Omental fat pad (tissue), 4 donors: ENCODE data around the gene KBTBD4. TPM values are rescaled to one million over a fixed set of nuclear protein-coding genes. Genes with fewer than 3 reads are reported as not detected.
"Not testable (repeated sequence)": the region's sequence is repeated elsewhere in the genome, so short reads cannot be mapped to it uniquely, and the experiment has no call there.

Experiments
- ATAC-seq: fragments of 150-250 bp; one replicate; pipeline ENCODE4 v1.9.1; 2016; ENCODE audit warnings: mild to moderate bottlenecking, moderate library complexity; ENCODE audit not compliant: low FRiP score
- DNase-seq: peaks from one replicate; pipeline ENCODE4 v3.0.0-alpha.2; 2019; ENCODE audit warnings: low spot score
- small RNA-seq: library from RNA; depleted of rRNA; stranded (forward); fragments of <200 nt; gene quantifications from one replicate; pipeline ENCODE3, GENCODE V24; 2016
- total RNA-seq, 4 donors: library from RNA; depleted of rRNA; stranded (reverse); fragments of >200 nt; gene quantifications; one replicate each; pipeline ENCODE4 v1.1.0, GENCODE V29; 2016
- TF ChIP-seq, protein P1 (sequence below), 3 donors: fragments of 450-650 bp; IDR thresholded peaks; one replicate each; pipeline ENCODE4 v1.5.1; 2016 to 2017; ENCODE audit warnings: antibody characterized with exemption in 3 of 3, mild to moderate bottlenecking in 3 of 3, moderate library complexity in 2 of 3

The KBTBD4 gene
- total RNA-seq, 4 donors from 2014 or later, result 12.4 to 18.7 (median 16.7) TPM

DNA sequence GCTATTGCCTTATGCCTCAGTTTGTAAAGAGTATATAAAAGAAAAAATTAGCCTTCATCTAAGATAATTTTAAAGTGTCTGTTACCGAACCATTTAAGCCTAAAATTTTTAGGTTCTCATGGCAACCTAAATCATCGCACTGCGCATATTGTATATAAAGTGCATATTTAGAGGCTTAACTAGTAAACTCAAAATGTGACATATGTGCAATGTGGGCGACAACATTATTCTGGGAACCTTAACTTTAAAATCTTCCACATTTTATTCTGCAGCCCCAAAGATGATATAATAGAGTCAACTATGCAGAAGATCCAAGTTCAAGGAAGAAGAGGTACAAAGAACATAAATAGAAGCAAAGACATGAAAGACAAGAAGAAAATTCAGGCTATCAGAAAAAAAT lies 48.8 kb downstream of the KBTBD4 start:
- DNase-seq (no peak), ATAC-seq (no peak)
- TF ChIP-seq, protein P1, sequence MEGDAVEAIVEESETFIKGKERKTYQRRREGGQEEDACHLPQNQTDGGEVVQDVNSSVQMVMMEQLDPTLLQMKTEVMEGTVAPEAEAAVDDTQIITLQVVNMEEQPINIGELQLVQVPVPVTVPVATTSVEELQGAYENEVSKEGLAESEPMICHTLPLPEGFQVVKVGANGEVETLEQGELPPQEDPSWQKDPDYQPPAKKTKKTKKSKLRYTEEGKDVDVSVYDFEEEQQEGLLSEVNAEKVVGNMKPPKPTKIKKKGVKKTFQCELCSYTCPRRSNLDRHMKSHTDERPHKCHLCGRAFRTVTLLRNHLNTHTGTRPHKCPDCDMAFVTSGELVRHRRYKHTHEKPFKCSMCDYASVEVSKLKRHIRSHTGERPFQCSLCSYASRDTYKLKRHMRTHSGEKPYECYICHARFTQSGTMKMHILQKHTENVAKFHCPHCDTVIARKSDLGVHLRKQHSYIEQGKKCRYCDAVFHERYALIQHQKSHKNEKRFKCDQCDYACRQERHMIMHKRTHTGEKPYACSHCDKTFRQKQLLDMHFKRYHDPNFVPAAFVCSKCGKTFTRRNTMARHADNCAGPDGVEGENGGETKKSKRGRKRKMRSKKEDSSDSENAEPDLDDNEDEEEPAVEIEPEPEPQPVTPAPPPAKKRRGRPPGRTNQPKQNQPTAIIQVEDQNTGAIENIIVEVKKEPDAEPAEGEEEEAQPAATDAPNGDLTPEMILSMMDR (IDR thresholded peaks at IDR 0.05), result no peak

DNA sequence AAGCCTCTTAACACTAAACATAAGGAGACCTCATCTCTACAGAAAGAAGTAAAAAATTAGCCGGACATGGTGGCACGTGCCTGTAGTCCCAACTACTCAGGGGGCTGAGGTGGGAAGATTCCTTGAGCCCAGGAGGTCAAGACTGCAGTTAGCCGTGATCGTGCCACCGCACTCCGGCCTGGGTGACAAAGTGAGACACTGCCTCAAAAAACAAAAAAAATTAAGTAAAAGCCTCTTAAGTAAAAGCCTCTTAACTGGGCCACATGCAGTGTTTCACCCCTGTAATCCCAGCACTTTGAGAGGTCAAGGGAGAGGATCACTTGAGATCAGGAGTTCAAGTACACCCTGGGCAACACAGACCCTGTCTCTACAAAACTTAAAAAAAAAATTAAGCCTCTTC lies 51.6 kb downstream of the KBTBD4 start:
- DNase-seq (no peak), ATAC-seq (no peak)
- TF ChIP-seq, protein P1 (IDR thresholded peaks at IDR 0.05), result no peak

DNA sequence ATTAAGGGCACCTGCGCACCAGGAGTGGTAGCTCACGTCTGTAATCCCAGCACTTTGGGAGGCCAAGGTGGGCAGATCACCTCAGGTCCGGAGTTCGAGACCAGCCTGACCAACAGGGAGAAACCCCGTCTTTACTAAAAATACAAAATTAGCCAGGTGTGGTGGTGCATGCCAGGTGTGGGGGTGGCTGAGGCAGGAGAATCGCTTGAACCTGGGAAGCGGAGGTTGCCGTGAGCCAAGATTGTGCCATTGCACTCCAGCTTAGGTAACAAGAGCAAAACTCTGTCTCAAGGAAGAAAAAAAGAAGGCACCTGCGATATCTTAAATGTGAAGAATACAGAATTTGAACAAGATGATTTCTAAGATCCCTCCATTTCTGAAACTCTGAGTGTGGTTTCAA lies 52.7 kb downstream of the KBTBD4 start:
- not testable (repeated sequence) for ATAC-seq, DNase-seq

DNA sequence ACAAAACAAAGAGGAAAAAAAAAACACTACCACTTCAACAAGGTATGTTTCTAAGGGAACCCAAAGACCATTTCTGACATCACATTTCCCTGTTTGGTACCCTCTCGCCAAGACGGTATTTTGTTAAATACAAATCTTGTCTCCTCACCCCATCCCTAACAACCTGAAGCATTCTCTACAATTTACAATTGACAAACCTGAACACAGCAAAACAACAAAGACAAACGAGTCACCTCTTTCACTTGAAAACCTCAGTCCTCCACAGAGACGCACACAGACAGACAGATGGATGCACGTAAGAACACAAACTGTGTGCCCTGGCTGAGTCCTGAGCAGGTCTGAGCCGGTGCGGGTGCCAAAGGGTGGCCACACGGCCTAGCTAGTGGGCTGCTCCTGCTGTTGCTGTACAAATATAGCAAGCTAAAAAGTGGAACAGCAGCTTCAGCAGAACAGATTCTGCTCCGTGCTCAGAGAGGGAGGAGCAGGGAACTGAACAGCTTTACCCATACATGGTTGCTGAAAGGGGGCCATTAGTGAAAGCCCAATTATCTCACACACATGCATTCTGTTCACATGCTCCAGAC lies 54.4 kb downstream of the KBTBD4 start:
- ATAC-seq, result peak; percentile 21
- TF ChIP-seq, protein P1 (IDR thresholded peaks at IDR 0.05), result no peak
- no peak for DNase-seq

DNA sequence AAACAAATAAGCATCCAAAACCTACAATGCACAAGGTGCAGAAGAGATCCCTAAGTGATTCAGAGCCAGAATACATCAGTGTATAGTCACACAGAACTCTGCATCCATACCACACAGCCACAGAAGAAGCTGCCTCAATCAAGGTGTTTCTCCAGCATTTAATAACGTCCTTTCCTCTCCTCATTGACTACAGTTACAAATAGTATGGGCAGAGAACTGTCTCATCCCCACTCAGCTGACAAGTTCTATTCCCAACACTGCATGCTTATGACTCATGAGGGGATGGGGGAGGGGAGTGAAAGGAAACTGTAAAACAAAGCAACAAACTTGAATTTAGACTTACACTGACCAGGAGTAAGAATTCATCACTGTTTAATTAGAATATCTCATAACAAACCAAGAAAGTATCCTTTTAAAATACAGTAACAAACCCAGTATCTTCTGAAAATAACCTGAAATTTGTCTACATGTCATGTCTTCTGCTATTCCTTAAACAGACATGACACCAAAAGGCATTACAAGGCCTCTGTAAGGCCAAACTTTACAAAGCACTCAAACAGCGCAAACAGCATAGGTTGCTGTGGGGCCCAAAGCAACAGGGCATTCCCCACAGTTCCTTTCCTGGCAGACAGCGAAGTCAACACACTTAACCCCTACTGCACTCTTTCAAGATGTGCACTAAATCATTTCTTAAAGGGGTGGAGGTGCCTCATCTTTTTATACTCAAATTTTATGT lies 55.1 kb downstream of the KBTBD4 start:
- DNase-seq, result peak; percentile 65
- ATAC-seq, result peak; percentile 93

More for the DNA sequence above, 55.1 kb downstream of the KBTBD4 start:
- TF ChIP-seq, protein P1 (IDR thresholded peaks at IDR 0.05), result no peak

Small RNA genes within 50 kb of the gene (small RNA-seq; reads per million reads assigned to genes)
- gene RN7SL652P (not detected), gene RNU5E-10P (not detected)

Other genes starting within 250 kb of the KBTBD4 start
- gene MYBPC3, start 226.3 kb downstream of the KBTBD4 start, total RNA-seq, result under 1 TPM; 0.19 to 0.79 (median 0.21) TPM
- gene SPI1, start 200.4 kb downstream of the KBTBD4 start, total RNA-seq, result 10 to 100 TPM; 25.0 to 69.4 (median 48.4) TPM
- gene SLC39A13, start 170.4 kb downstream of the KBTBD4 start, total RNA-seq, result 10 to 100 TPM; 41.5 to 57.1 (median 50.6) TPM
- 100 to 1,000 TPM in 3 of 4 donors, 10 to 100 TPM in 1; 90.1 to 142 (median 123) TPM for gene PSMC3, start 152.5 kb downstream of the KBTBD4 start, total RNA-seq
- gene RAPSN, start 129.8 kb downstream of the KBTBD4 start, total RNA-seq, result under 1 TPM in 2 of 4 donors, not detected in 2; 0.24 to 0.37 TPM
- 100 to 1,000 TPM in 2 of 4 donors, 10 to 100 TPM in 2; 90.3 to 126 (median 110) TPM for gene CELF1, start 25.8 kb downstream of the KBTBD4 start, total RNA-seq
- gene PTPMT1, start 13.4 kb downstream of the KBTBD4 start, total RNA-seq, result 100 to 1,000 TPM in 3 of 4 donors, 10 to 100 TPM in 1; 99.2 to 173 (median 112) TPM
- 10 to 100 TPM; 46.4 to 51.9 (median 48.6) TPM for gene NDUFS3, start 104 bp upstream of the KBTBD4 start, total RNA-seq
- under 1 TPM in 1 of 4 donors, not detected in 3; 0.48 TPM for gene FAM180B, start 7.7 kb upstream of the KBTBD4 start, total RNA-seq
- gene C1QTNF4, start 15.4 kb upstream of the KBTBD4 start, total RNA-seq, result 1 to 10 TPM in 3 of 4 donors, under 1 TPM in 1; 0.88 to 3.6 (median 2.1) TPM
- 10 to 100 TPM; 38.6 to 68.9 (median 55.6) TPM for gene MTCH2, start 63.6 kb upstream of the KBTBD4 start, total RNA-seq
- gene AGBL2, start 136.4 kb upstream of the KBTBD4 start, total RNA-seq, result 1 to 10 TPM in 2 of 4 donors, not detected in 2; 1.7 to 1.9 TPM
- gene FNBP4, start 188.4 kb upstream of the KBTBD4 start, total RNA-seq, result 100 to 1,000 TPM in 2 of 4 donors, 10 to 100 TPM in 2; 86.4 to 195 (median 137) TPM